ENCODE results near the gene PHLDB2.

The PHLDB2 gene

GRCh38 chr3:111924283-111924682 is 65.2 kb downstream of the PHLDB2 start:
- DNase-seq (ENCODE audit: low read depth in 2 of 2), result no peak

GRCh38 chr3:111926266-111926676 is 67.2 kb downstream of the PHLDB2 start:
- no peak for DNase-seq (ENCODE audit: low read depth in 2 of 2)

GRCh38 chr3:111928613-111929012 is 69.5 kb downstream of the PHLDB2 start:
- no peak for DNase-seq (ENCODE audit: low read depth in 2 of 2)

GRCh38 chr3:111929484-111929883 is 70.4 kb downstream of the PHLDB2 start:
- no peak for DNase-seq (ENCODE audit: low read depth in 2 of 2)

GRCh38 chr3:111932946-111933345 is 73.9 kb downstream of the PHLDB2 start:
- no peak for DNase-seq (ENCODE audit: low read depth in 2 of 2)

GRCh38 chr3:111936191-111936841 is 77.3 kb downstream of the PHLDB2 start:
- no peak for DNase-seq (ENCODE audit: low read depth in 2 of 2)

GRCh38 chr3:111936967-111937366 is 77.9 kb downstream of the PHLDB2 start:
- DNase-seq (ENCODE audit: low read depth in 2 of 2), result no peak

- DNase-seq (ENCODE audit: low read depth in 2 of 2), result no peak
These were observed 78.8 kb downstream of the PHLDB2 start for GRCh38 chr3:111937871-111938270.

GRCh38 chr3:111939873-111940272 is 80.8 kb downstream of the PHLDB2 start:
- no peak for DNase-seq (ENCODE audit: low read depth in 2 of 2)

GRCh38 chr3:111943533-111943932 is 84.5 kb downstream of the PHLDB2 start:
- no peak for DNase-seq (ENCODE audit: low read depth in 2 of 2)

- DNase-seq (ENCODE audit: low read depth in 2 of 2), result no peak
These were observed 85.3 kb downstream of the PHLDB2 start for GRCh38 chr3:111944372-111944771.

GRCh38 chr3:111947231-111947630 is 88.2 kb downstream of the PHLDB2 start:
- no peak for DNase-seq (ENCODE audit: low read depth in 2 of 2)

GRCh38 chr3:111948786-111949185 is 89.7 kb downstream of the PHLDB2 start:
- DNase-seq (ENCODE audit: low read depth in 2 of 2), result no peak

GRCh38 chr3:111949712-111950111 is 90.6 kb downstream of the PHLDB2 start:
- no peak for DNase-seq (ENCODE audit: low read depth in 2 of 2)

- DNase-seq (ENCODE audit: low read depth in 2 of 2), result no peak
These were observed 92.0 kb downstream of the PHLDB2 start for GRCh38 chr3:111951032-111951431.

- DNase-seq (ENCODE audit: low read depth in 2 of 2), result no peak
These were observed 93.0 kb downstream of the PHLDB2 start for GRCh38 chr3:111952086-111952485.

GRCh38 chr3:111952866-111953450 is 93.9 kb downstream of the PHLDB2 start:
- no peak for DNase-seq (ENCODE audit: low read depth in 2 of 2)

GRCh38 chr3:111954228-111954990 is 95.3 kb downstream of the PHLDB2 start:
- no peak for DNase-seq (ENCODE audit: low read depth in 2 of 2)

GRCh38 chr3:111955876-111956275 is 96.8 kb downstream of the PHLDB2 start:
- no peak for DNase-seq (ENCODE audit: low read depth in 2 of 2)

- DNase-seq (ENCODE audit: low read depth in 2 of 2), result no peak
These were observed 97.4 kb downstream of the PHLDB2 start for GRCh38 chr3:111956449-111956848.

GRCh38 chr3:111956995-111957734 is 98.1 kb downstream of the PHLDB2 start:
- no peak for DNase-seq (ENCODE audit: low read depth in 2 of 2)

- no peak for DNase-seq (ENCODE audit: low read depth in 2 of 2)
These were observed 102.5 kb downstream of the PHLDB2 start for GRCh38 chr3:111961461-111962164.
